Measurements from ENCODE around the gene NDUFAF3.

NDUFAF3 gene

GRCh38 chr3:49021813-49022687 lies at the start of gene NDUFAF3:
TSS of gene NDUFAF3 (plus strand) at chr3:49022121. CDS start at chr3:49022145, 24 bp downstream.
- peak; percentile 88 to 90 for DNase-seq

DNA sequence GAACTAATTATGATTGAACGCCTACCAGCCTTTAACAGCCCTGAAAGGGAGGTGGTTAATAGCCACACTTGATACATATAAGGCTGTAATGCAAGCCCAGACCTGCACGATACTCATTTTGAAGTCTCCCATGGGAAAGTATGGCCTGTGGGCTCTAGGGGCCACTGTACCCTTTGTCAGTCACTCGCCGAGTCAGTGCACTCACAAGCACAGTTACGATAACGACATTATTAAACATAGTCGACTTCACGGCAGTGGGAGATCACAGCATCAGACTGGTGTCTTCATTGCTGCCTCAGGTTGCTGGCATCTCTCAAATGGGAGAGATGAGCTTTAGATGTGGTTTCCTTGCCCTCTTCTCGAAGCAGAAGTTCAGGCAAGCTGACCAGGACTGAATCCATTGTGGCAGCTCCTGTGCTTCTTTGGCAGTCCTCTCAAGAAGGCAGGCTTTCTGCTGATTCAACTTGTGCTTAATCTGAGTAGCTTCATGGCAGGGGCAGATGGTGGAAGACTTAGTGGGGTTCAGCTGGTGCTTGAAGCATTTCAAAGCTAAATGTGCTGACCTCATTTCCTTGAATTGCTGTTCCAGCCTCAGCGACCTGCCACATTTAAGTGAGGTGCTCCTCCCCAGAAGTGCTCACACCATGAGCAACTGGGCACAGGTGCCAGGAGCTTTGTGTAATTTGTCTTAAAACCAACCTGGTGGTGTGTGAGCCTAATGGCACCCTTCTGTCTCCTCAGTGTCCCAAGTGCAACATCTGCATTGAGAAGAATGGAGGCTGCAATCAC lies 47.7 kb upstream of the NDUFAF3 start:
- DNase-seq, result no peak

- DNase-seq, result no peak
Observed at GRCh38 chr3:48979451-48979850, 42.5 kb upstream of the NDUFAF3 start.

DNA sequence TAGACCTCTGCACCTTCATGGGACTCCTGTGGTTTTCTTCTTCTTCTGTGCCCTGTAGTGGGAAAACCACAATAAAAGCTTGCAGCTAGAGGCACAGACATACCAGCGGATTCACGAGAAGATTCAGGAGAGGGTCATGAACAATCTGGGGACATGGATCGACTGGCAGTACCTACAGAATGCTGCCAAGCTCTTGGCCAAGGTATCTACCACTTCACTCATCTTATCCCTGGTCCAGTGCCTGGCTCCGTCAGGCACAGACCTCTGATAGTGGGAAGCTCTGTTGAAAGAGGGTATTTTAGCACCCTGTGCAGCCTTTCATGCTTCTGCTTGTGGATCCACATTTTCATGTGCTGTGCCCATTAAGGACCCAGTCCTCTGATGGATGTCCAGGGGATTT lies 41.6 kb upstream of the NDUFAF3 start:
- no peak for DNase-seq

- no peak for DNase-seq
Observed at GRCh38 chr3:48982016-48982415, 39.9 kb upstream of the NDUFAF3 start.

DNA sequence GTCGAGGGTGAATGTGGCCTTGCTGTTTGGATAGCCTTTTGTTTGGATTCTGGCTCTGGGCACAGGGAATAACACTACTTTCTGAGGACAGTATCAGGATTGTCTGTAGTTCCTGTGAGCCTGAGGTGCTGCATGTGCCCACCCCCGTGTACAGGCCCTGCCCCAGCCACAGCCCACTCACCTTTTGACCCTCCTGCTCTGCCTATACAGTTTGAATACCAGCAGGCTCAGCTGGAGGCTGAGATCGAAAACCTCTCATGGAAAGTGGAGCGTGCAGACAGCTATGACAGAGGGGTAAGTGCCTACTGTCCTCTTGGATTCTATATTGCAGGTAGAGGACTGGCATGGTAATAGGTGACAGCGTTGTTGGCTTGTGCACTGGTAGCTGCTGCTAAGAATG lies 39.2 kb upstream of the NDUFAF3 start:
- DNase-seq, result no peak

GRCh38 chr3:48983096-48983495 lies 38.8 kb upstream of the NDUFAF3 start:
- DNase-seq, result no peak

GRCh38 chr3:48984663-48985062 lies 37.3 kb upstream of the NDUFAF3 start:
- no peak for DNase-seq

- no peak for DNase-seq
Observed at GRCh38 chr3:48985831-48986376, 36.0 kb upstream of the NDUFAF3 start.

DNA sequence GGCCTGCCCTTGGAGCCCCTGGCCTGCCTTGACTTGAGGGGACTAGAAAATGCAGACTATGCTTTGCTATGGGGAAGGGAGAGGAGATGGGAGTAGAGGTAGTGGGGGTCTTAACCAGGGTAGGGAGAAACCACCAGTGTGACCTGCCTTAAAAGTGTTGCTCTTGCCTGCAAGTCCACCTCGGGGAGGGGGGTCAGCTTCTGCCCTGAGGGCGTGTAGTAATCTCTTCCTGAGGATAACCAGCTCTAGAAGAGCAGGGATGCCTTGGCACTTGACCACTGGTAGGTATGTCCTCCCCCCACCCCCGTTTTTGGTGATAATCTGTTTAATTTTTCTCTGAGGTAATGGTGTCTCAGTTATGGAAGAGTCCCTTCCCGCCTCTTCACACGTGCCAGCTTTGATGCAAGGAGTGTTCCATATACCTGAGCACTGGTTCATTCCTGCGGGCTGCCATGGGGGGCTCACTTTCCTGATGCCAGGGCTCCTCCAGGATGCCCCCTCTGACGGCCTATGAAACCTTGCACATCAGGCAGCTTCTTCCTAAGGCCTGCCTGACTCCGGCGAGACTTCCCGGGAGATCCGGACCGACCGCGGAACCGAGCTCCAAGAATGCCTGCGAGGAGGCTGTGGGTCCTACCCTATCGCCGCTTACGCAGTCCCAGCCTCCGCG lies 32.7 kb upstream of the NDUFAF3 start:
- DNase-seq, result no peak

DNA sequence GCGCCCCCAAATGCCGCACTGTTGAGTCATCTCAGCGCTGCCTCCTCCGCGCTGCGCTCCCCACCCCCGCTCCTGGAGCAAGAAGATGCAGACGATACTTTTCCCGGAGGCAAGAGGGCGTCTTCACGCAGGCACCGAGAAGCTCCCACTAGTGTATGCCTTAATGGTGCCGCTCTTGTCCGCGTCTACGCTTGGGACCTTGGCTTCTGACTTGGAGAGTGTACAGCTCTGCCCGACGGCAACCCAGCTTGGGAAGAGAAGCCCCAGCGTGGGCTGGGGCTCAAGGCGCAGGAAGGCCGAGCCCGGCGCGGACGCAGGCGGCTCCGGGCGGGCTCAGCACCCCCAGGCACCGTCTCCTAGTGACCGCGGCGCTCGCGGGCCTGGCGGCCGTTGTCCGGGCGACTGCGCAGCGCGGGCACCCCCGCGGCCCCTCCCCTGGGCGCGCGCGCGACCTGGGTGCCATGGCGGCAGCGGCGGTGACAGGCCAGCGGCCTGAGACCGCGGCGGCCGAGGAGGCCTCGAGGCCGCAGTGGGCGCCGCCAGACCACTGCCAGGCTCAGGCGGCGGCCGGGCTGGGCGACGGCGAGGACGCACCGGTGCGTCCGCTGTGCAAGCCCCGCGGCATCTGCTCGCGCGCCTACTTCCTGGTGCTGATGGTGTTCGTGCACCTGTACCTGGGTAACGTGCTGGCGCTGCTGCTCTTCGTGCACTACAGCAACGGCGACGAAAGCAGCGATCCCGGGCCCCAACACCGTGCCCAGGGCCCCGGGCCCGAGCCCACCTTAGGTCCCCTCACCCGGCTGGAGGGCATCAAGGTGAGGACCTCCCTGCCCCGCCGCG lies 31.9 kb upstream of the NDUFAF3 start, which contains the start of gene P4HTM:
P4HTM (plus strand) TSS at position 446 of the 840 bp plus-strand sequence; CDS start at position 462, 16 bp downstream.
- DNase-seq, result peak; percentile 87 to 88

DNA sequence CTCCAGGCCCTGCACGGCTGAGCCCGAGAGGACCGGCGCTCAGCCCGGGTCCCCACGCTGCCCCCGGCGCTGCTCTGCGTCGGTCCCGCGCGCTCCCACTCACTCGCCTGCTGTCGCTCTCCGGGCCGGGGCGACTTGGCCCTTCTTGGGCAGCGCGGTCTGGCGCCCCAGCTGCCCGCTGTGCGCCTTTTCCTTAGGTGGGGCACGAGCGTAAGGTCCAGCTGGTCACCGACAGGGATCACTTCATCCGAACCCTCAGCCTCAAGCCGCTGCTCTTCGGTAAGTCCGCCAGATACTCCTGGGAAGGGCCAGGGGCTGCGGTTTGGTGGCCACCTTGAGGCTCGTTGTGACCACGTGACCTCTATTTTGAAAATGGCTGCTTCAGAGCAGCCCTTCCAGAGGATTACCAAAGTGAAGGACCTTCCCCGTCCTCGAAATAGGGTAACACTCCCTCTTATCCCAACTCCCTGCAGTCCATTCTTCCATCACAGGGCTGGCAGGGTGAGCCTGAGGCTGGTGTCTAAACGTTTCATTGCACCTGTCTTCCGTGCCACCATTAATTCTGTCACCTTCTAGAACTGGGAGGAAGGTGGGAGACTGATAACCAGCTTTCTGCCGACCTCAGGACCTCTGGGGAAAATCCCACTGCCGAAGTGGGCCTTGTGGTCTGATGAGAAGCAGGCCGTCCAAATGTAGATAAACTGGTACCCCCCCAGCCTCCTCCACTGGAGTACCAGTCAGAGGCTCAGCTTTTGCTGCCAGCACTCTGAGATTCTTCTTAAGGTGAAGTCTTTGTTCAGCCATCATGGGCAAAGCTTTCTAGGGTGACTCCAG lies 31.1 kb upstream of the NDUFAF3 start:
- DNase-seq, result peak in 1 of 2 donors; percentile 25

- DNase-seq, result no peak
Observed at GRCh38 chr3:48991851-48992545, 29.9 kb upstream of the NDUFAF3 start.

DNA sequence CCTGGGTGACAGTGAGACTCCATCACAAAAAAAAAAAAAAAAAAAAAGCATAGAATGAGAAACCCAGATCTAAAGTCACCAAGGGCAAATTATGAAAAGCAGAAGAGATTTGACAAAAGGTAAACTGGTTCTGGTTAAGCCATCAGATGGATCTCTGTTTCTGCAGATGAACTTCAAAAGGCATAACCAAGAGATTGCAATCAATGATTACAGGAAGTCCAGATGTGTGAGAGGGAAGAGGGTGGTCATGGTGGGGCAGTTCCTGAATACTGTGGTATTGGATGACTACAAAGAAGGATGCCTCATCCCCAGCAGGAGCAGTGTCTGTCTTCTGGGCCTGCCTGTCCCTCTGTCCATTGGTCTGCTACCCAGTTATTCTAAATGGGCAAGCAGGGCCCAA lies 28.1 kb upstream of the NDUFAF3 start:
- no peak for DNase-seq

DNA sequence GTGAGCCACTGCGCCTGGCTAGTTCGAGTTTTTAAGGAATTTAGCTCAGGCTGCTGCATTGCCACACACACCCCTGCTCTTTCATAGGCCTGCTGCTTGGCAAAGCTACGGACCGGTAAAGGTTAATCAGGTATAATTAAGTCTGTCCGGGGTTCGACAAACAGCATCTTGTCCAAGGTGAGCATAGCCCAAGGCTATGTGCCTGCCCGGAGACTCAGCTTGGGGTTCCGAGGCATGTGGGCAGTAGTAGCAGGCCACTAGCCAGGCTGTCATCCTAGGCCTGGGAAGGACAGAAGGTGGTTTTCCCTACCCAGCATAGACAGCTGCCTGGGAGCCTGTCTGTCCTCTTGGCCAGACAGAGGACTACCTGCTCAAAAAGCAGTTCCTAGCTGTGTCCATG lies 25.3 kb upstream of the NDUFAF3 start:
- no peak for DNase-seq

- no peak for DNase-seq
Observed at GRCh38 chr3:48997102-48997635, 24.8 kb upstream of the NDUFAF3 start.

GRCh38 chr3:48997714-48998637 lies 23.9 kb upstream of the NDUFAF3 start:
- DNase-seq, result no peak

DNA sequence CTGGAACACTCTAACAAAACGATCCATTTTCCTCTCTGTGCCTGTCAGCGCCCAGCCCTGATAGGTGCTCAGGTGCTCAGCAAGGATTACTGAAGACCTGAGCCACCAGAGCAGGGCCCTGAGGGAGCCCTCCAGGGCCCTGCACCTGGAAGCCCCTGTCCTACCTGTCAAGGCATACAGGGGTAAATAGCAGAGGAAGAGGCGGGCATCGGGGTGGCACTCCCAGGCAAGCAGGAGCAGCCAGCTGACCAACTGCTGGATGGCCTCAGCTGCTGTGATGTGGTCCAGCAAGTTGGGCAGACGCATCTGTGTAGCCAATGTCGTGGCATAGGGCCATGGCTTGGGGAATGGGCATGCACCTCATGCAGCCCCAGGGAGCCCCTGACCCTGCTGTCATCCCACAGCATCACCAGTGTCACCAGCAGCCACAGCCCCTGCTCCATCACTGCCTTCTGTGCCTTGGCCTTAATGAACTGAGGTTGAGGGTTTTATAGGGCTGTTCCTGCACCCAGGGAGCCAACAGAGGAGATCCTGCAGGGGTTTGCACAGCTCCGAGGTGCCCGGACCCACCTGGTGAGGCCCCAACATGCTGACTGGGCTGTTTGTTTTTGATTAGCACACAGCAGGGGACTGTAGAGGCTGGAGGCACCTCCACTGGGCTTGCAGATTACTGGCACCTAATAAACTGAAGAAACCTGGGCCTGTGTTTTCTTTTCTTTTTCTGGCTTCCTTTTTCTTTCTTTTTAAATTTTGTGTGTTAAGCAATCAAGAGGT lies 22.6 kb upstream of the NDUFAF3 start:
- DNase-seq, result no peak

Measured in activated CD4-positive, alpha-beta T cell treated with anti-CD3 and anti-CD28 coated beads for 4 hours (primary cell).